GM12878 (cell line): Measurements from ENCODE around the gene RREB1. TPM values are rescaled to one million over a fixed set of nuclear protein-coding genes. Genes with fewer than 3 reads are reported as not detected.

Experiments
- ATAC-seq: fragments of 200-7000 bp; cut with Tn5 transposase; 3 replicates; pipeline ENCODE4 v1.9.1; 2020; ENCODE audit warnings: mild to moderate bottlenecking, moderate library complexity
- BruUV-seq: library from RNA; stranded (reverse); fragments of 400-500 nt; replicated peaks from 2 replicates; lab custom pipeline; 2021; lab: Mats Ljungman, UMichigan
- CTCF ChIA-PET: fragments of 300-600 bp; sonication (Branson Sonifier 250); formaldehyde crosslinking; extraction: SDS; loops from one replicate; lab custom pipeline; 2021; ENCODE audit warnings: inconsistent platforms; lab: Yijun Ruan, JAX
- POLR2A ChIA-PET: fragments of 350-600 bp; formaldehyde crosslinking; extraction: SDS; loops from one replicate; lab custom pipeline; 2021; ENCODE audit warnings: inconsistent platforms; lab: Charles Lee
- RAD21 ChIA-PET: fragments of 300-600 bp; sonication (Branson Sonifier 250); formaldehyde crosslinking; loops from one replicate; lab custom pipeline; 2023; ENCODE audit warnings: antibody characterized with exemption; ENCODE audit not compliant: unreplicated experiment; lab: Charles Lee
- SMC1A ChIA-PET: fragments of 300-600 bp; sonication (Branson Sonifier 250); formaldehyde crosslinking; loops from one replicate; lab custom pipeline; 2023; ENCODE audit not compliant: unreplicated experiment, uncharacterized antibody; lab: Charles Lee
- DNase-seq: peaks from one replicate; pipeline ENCODE4 v3.0.0-alpha.2; 2011; ENCODE audit warnings: low read depth, low spot score
- FAIRE-seq: peaks from 3 replicates; lab custom pipeline; 2011; peaks lifted over from hg19 to GRCh38; lab: Jason Lieb, UNC
- H2AFZ ChIP-seq: 2 replicates; pipeline ENCODE4 v1.6.0; 2011; ENCODE audit warnings: low read depth, low read length, control low read depth; ENCODE audit not compliant: control insufficient read depth
- H3K27ac ChIP-seq: 2 replicates; pipeline ENCODE4 v1.5.1; 2011; ENCODE audit warnings: control low read depth; ENCODE audit not compliant: control insufficient read depth, insufficient read depth
- H3K27me3 ChIP-seq, 2 experiments: replicated peaks in 1 of 2; 2 replicates each; pipeline versions ENCODE4 v1.6.0 to v1.6.1; 2011; ENCODE audit warnings: low read length in 1 of 2; ENCODE audit not compliant: control insufficient read depth in 2 of 2, insufficient read depth in 2 of 2
- H3K36me3 ChIP-seq, 2 experiments: 2 replicates each; pipeline ENCODE4 v1.5.1; 2011; ENCODE audit warnings: low read length in 1 of 2; ENCODE audit not compliant: control insufficient read depth in 2 of 2, insufficient read depth in 2 of 2
- H3K4me1 ChIP-seq: 2 replicates; pipeline ENCODE4 v1.6.1; 2011; ENCODE audit warnings: mild to moderate bottlenecking, low read length, moderate library complexity, mixed read lengths; ENCODE audit not compliant: control insufficient read depth, insufficient read depth
- H3K4me2 ChIP-seq: 2 replicates; pipeline ENCODE4 v1.6.0; 2011; ENCODE audit warnings: control low read depth; ENCODE audit not compliant: control insufficient read depth, insufficient read depth
- H3K4me3 ChIP-seq: fragments of 200-600 bp; sonication (generic); 2 replicates; pipeline ENCODE4 v1.5.1; 2016
- H3K79me2 ChIP-seq: 2 replicates; pipeline ENCODE4 v1.6.0; 2011; ENCODE audit warnings: low read length; ENCODE audit not compliant: control insufficient read depth, insufficient read depth
- H3K9ac ChIP-seq: 2 replicates; pipeline ENCODE4 v1.8.0; 2011; ENCODE audit warnings: low read length, control low read depth, mixed read lengths; ENCODE audit not compliant: control insufficient read depth, insufficient read depth
- H3K9me3 ChIP-seq: replicated peaks from 3 replicates; pipeline ENCODE4 v1.5.1; 2011; ENCODE audit warnings: mild to moderate bottlenecking, low read length; ENCODE audit not compliant: control insufficient read depth, insufficient read depth
- H4K20me1 ChIP-seq: 2 replicates; pipeline ENCODE4 v1.6.0; 2011; ENCODE audit not compliant: control insufficient read depth, insufficient read depth
- BRCA1 ChIP-seq: IDR thresholded peaks from 2 replicates; pipeline ENCODE4 v1.6.1; 2011; ENCODE audit warnings: low read depth, low read length, improper control_type of control experiment
- ESRRA ChIP-seq: IDR thresholded peaks from 2 replicates; pipeline ENCODE4 v1.6.1; 2012; ENCODE audit warnings: mild to moderate bottlenecking, low read length, improper control_type of control experiment
- EZH2 ChIP-seq: IDR thresholded peaks from 2 replicates; pipeline ENCODE4 v1.6.1; 2012; ENCODE audit warnings: low read depth, mild to moderate bottlenecking, control low read depth, inconsistent platforms, low read length, borderline replicate concordance; ENCODE audit not compliant: control insufficient read depth
- FOS ChIP-seq: IDR thresholded peaks from 3 replicates; pipeline ENCODE4 v1.6.1; 2011; ENCODE audit warnings: borderline replicate concordance; ENCODE audit not compliant: insufficient read length; ENCODE audit errors: extremely low read depth
- MLLT1 ChIP-seq: fragments of 450-650 bp; IDR thresholded peaks from 2 replicates; pipeline ENCODE4 v1.6.1; 2016; ENCODE audit warnings: mild to moderate bottlenecking
- PAX8 ChIP-seq: fragments of 450-650 bp; IDR thresholded peaks from 2 replicates; pipeline ENCODE4 v1.6.1; 2017; ENCODE audit warnings: mild to moderate bottlenecking, moderate library complexity
- RUNX3 ChIP-seq: IDR thresholded peaks from 2 replicates; pipeline ENCODE4 v1.6.1; 2012; ENCODE audit warnings: low read length, inconsistent platforms
- SIN3A ChIP-seq: IDR thresholded peaks from 2 replicates; pipeline ENCODE4 v1.6.1; 2012; ENCODE audit warnings: low read depth, low read length, improper control_type of control experiment
- SMAD1 ChIP-seq: fragments of 450-650 bp; IDR thresholded peaks from 2 replicates; pipeline ENCODE4 v1.6.1; 2018; ENCODE audit warnings: mild to moderate bottlenecking, low read depth; ENCODE audit not compliant: partially characterized antibody
- SMC3 ChIP-seq: IDR thresholded peaks from 2 replicates; pipeline ENCODE4 v1.6.1; 2011; ENCODE audit warnings: low read length, improper control_type of control experiment, borderline replicate concordance
- ZBTB40 ChIP-seq: fragments of 450-650 bp; IDR thresholded peaks from 2 replicates; pipeline ENCODE4 v1.6.1; 2016; ENCODE audit warnings: mild to moderate bottlenecking, moderate library complexity, borderline replicate concordance
- ZNF217 ChIP-seq: fragments of 450-650 bp; IDR thresholded peaks from 2 replicates; pipeline ENCODE4 v1.6.1; 2017; ENCODE audit warnings: antibody characterized with exemption, mild to moderate bottlenecking
- WGBS: methylation state at CpG from one replicate; pipeline ENCODE4 v1.1.6; 2016; ENCODE audit warnings: low lambda C conversion rate; ENCODE audit not compliant: insufficient replicate concordance, insufficient coverage; ENCODE audit errors: missing lambda C conversion rate; 5-methylcytosine and 5-hydroxymethylcytosine counted together
- in situ Hi-C: fragments of 300-500 bp; cut with MboI; formaldehyde crosslinking; loops from 9 replicates; pipeline ENCODE4 v1.14.3; 2018; ENCODE audit warnings: mixed read lengths
- intact Hi-C: fragments of 100-400 bp; cut with micrococcal nuclease; formaldehyde crosslinking; loops from one replicate; pipeline ENCODE4 v1.14.2; 2022; ENCODE audit not compliant: unreplicated experiment
- polyA plus RNA-seq, 11 experiments: library from polyadenylated mRNA; depleted of rRNA in 4 of 11; unstranded in 6 of 11; stranded (reverse) in 5 of 11; fragments of >200 nt; fragmentation: Nextera tagmentation in 4 of 11; fragmentation: Illumina TruSeq in 1 of 11; extraction: Ambion mirVana in 4 of 11; extraction: Trizol in 1 of 11; gene quantifications; 1 replicate in 1 of 11; 2 replicates in 10 of 11; pipeline versions ENCODE4 v1.2.1 to v1.2.3, GENCODE V29; 2011 to 2016; ENCODE audit warnings: inconsistent platforms in 2 of 11, missing spikeins in 2 of 11, low read depth in 1 of 11
- total RNA-seq, 4 experiments: library from RNA; depleted of rRNA in 3 of 4; stranded (reverse); fragments of >200 nt in 3 of 4; fragmentation: Illumina TruSeq in 1 of 4; extraction: Trizol in 1 of 4; gene quantifications; 2 replicates each; pipeline versions ENCODE4 v1.2.1 to v1.2.3, GENCODE V29; 2013 to 2021
- TF ChIP-seq, protein P1 (sequence below): IDR thresholded peaks from 2 replicates; pipeline ENCODE4 v1.6.1; 2012; ENCODE audit warnings: improper control_type of control experiment, low read depth, low read length; ENCODE audit not compliant: insufficient replicate concordance

RREB1 gene
- total and polyA plus RNA-seq, 10 of the 15 experiments (the other 5 are each of a cell fraction or from before 2014, with no cell fraction given): 1.9 to 30.3 (median 8.6) TPM

GRCh38 chr6:7285416-7285815 is 177.7 kb downstream of the RREB1 start (continued):
- TF ChIP-seq ZBTB40: no peak

DNA sequence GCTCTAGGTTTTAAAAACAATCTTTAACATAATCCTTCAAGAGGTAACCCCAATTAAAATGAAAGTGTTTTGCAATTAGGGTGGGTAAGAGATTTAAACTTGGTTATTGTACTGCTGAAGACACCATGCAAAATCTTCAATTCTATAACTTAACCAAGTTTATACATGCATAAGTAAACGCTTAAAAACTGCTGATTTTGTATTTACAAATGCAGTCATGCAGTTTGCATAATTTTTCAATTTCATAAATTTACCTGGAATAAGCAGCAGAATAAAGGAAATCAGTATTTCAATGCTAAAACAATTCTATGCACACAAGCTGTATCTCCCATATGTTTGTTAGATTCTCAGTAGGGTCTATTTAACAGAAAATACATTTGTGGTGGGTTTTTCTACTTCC is 182.3 kb downstream of the RREB1 start:
- FAIRE-seq (no peak), DNase-seq (no peak), ATAC-seq (no peak)
- H3K4me1 ChIP-seq: no peaks in the 10 kb centered on the region
- H3K9ac ChIP-seq: no peak overlapping the region
- ChIA-PET RAD21 (no interaction called here), POLR2A (no interaction called here), SMC1A (interaction anchor here (1.8 kb wide), 1 partner anchor 12 kb away, joined by 6 read pairs; no protein-coding TSS in a partner anchor), CTCF (interaction anchor here (1.2 kb wide), 1 partner anchor 15 kb away, joined by 3 read pairs; no protein-coding TSS in a partner anchor)
- H3K27me3 ChIP-seq: no peaks in the 10 kb centered on the region
- no peak overlapping the region for H3K4me2 ChIP-seq
- intact Hi-C loops: no loop called here
- no peaks in the 10 kb centered on the region for H3K9me3 ChIP-seq
- no peaks in the 10 kb centered on the region for H3K79me2 ChIP-seq
- in situ Hi-C loops: no loop called here
- H3K36me3 ChIP-seq: peaks cover 6 to 24% of the 10 kb centered on the region in 2 experiments
- no peak overlapping the region for H2AFZ ChIP-seq
- no peaks in the 10 kb centered on the region for H4K20me1 ChIP-seq
- no peak overlapping the region for H3K4me3 ChIP-seq
- BruUV-seq: no TSS peak
- WGBS: 95% methylated on average over 1 of the region's 1 CpG
- H3K27ac ChIP-seq: no peak overlapping the region
- no peak for TF ChIP-seq MLLT1
- TF ChIP-seq SMC3: no peak
- TF ChIP-seq, protein P1, sequence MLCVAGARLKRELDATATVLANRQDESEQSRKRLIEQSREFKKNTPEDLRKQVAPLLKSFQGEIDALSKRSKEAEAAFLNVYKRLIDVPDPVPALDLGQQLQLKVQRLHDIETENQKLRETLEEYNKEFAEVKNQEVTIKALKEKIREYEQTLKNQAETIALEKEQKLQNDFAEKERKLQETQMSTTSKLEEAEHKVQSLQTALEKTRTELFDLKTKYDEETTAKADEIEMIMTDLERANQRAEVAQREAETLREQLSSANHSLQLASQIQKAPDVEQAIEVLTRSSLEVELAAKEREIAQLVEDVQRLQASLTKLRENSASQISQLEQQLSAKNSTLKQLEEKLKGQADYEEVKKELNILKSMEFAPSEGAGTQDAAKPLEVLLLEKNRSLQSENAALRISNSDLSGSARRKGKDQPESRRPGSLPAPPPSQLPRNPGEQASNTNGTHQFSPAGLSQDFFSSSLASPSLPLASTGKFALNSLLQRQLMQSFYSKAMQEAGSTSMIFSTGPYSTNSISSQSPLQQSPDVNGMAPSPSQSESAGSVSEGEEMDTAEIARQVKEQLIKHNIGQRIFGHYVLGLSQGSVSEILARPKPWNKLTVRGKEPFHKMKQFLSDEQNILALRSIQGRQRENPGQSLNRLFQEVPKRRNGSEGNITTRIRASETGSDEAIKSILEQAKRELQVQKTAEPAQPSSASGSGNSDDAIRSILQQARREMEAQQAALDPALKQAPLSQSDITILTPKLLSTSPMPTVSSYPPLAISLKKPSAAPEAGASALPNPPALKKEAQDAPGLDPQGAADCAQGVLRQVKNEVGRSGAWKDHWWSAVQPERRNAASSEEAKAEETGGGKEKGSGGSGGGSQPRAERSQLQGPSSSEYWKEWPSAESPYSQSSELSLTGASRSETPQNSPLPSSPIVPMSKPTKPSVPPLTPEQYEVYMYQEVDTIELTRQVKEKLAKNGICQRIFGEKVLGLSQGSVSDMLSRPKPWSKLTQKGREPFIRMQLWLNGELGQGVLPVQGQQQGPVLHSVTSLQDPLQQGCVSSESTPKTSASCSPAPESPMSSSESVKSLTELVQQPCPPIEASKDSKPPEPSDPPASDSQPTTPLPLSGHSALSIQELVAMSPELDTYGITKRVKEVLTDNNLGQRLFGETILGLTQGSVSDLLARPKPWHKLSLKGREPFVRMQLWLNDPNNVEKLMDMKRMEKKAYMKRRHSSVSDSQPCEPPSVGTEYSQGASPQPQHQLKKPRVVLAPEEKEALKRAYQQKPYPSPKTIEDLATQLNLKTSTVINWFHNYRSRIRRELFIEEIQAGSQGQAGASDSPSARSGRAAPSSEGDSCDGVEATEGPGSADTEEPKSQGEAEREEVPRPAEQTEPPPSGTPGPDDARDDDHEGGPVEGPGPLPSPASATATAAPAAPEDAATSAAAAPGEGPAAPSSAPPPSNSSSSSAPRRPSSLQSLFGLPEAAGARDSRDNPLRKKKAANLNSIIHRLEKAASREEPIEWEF: no peak
- TF ChIP-seq SMAD1: no peak
- no peak for TF ChIP-seq PAX8
- TF ChIP-seq ZNF217: no peak
- no peak for TF ChIP-seq RUNX3
- TF ChIP-seq FOS: no peak
- no peak for TF ChIP-seq EZH2
- no peak for TF ChIP-seq BRCA1
- TF ChIP-seq SIN3A: no peak
- no peak for TF ChIP-seq ESRRA
